ENCODE measurements around the gene C12orf42. TPM values are rescaled to one million over a fixed set of nuclear protein-coding genes. Genes with fewer than 3 reads are reported as not detected.

Gene C12orf42
- total RNA-seq, 1 donor from 2014 or later, result not detected

DNA sequence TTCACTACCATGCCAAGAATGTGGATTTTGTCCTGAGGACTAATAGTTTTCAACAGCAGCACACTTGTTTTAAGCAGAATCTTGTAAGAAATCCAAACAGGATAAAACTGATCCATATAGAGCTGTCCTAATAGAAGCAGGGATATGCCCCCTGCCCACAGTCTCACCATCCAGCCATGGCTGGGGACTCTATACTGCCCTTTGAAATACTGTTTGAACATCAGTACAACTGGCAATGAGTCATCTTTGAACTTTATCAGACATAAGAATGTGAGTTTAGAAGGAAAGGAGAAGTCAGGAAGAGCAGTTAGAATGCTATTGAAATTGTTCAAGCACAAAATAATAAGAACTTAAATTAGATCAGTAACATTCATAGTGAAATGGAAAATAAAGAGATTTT lies 3.8 kb upstream of the C12orf42 start:
- Mint-ChIP-seq H3K36me3 (ENCODE audit: unreplicated experiment) (no peaks in the 10 kb centered on the region), H3K27ac (ENCODE audit: unreplicated experiment) (no peak overlapping the region), H3K9me3 (ENCODE audit: unreplicated experiment) (no peaks in the 10 kb centered on the region), H3K4me3 (ENCODE audit: unreplicated experiment) (no peak overlapping the region), H3K4me1 (ENCODE audit: low read depth, unreplicated experiment) (peaks cover 4% of the 10 kb centered on the region), H3K27me3 (ENCODE audit: unreplicated experiment) (peaks cover 9% of the 10 kb centered on the region)
- TF ChIP-seq, protein P1, sequence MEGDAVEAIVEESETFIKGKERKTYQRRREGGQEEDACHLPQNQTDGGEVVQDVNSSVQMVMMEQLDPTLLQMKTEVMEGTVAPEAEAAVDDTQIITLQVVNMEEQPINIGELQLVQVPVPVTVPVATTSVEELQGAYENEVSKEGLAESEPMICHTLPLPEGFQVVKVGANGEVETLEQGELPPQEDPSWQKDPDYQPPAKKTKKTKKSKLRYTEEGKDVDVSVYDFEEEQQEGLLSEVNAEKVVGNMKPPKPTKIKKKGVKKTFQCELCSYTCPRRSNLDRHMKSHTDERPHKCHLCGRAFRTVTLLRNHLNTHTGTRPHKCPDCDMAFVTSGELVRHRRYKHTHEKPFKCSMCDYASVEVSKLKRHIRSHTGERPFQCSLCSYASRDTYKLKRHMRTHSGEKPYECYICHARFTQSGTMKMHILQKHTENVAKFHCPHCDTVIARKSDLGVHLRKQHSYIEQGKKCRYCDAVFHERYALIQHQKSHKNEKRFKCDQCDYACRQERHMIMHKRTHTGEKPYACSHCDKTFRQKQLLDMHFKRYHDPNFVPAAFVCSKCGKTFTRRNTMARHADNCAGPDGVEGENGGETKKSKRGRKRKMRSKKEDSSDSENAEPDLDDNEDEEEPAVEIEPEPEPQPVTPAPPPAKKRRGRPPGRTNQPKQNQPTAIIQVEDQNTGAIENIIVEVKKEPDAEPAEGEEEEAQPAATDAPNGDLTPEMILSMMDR (IDR thresholded peaks at IDR 0.05; ENCODE audit: partially characterized antibody, unreplicated experiment), result no peak
- no peak for DNase-seq

DNA sequence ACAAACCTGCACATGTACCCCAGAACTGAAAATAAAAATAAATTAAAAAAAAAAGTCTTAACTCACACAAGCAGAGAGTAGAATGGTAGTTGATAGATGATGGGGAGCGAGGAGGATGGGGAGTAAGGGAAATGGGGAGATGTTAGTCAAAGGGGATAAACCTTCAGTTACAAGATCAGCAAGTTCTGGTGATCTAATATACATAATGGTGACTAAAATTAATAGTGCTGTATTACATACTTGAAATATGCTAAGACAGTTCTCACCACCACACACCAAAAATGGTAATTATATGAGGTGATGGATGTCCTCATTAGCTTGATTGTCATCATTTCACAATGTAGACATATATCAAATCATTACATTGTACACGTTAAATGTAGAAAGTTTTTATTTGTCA lies 3.2 kb upstream of the C12orf42 start:
- TF ChIP-seq, protein P1 (IDR thresholded peaks at IDR 0.05; ENCODE audit: partially characterized antibody, unreplicated experiment), result no peak
- Mint-ChIP-seq H3K27ac (ENCODE audit: unreplicated experiment) (no peak overlapping the region), H3K36me3 (ENCODE audit: unreplicated experiment) (no peaks in the 10 kb centered on the region), H3K9me3 (ENCODE audit: unreplicated experiment) (no peaks in the 10 kb centered on the region), H3K27me3 (ENCODE audit: unreplicated experiment) (peaks cover 13% of the 10 kb centered on the region), H3K4me3 (ENCODE audit: unreplicated experiment) (no peak overlapping the region), H3K4me1 (ENCODE audit: low read depth, unreplicated experiment) (peaks cover 5% of the 10 kb centered on the region)
- no peak for DNase-seq

- Mint-ChIP-seq H3K27ac (ENCODE audit: unreplicated experiment) (peak overlapping the region; percentile 71), H3K4me3 (ENCODE audit: unreplicated experiment) (peak overlapping the region; percentile 87), H3K9me3 (ENCODE audit: unreplicated experiment) (no peaks in the 10 kb centered on the region), H3K27me3 (ENCODE audit: unreplicated experiment) (peaks cover 12% of the 10 kb centered on the region), H3K4me1 (ENCODE audit: low read depth, unreplicated experiment) (peaks cover 5% of the 10 kb centered on the region), H3K36me3 (ENCODE audit: unreplicated experiment) (no peaks in the 10 kb centered on the region)
- no peak for DNase-seq
- TF ChIP-seq, protein P1 (IDR thresholded peaks at IDR 0.05; ENCODE audit: partially characterized antibody, unreplicated experiment), result no peak
Measured at GRCh38 chr12:103494734-103495468, 867 bp downstream of the C12orf42 start.

GRCh38 chr12:103494051-103494733 lies 1.6 kb downstream of the C12orf42 start:
- TF ChIP-seq, protein P1 (IDR thresholded peaks at IDR 0.05; ENCODE audit: partially characterized antibody, unreplicated experiment), result no peak
- no peaks in the 10 kb centered on the region for H3K36me3 Mint-ChIP-seq (ENCODE audit: unreplicated experiment)

DNA sequence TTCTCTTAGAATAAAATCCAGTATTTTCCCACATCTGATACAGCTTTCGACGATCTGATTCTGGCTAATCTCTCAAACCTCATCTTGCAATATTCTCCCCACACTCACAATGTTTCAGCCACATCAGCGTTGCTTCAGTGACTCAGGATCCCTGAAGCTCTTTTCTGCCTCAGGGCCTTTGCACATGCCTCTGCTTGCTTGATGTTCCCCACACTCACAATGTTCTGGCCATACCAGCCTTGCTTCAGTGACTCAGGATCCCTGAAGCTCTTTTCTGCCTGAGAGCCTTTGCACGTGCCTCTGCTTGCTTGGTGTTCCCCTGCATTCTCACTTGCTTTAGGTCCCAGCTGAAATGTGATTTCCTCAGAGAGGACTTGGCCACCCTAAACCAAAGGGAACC lies 2.6 kb downstream of the C12orf42 start:
- Mint-ChIP-seq H3K4me3 (ENCODE audit: unreplicated experiment) (no peak overlapping the region), H3K36me3 (ENCODE audit: unreplicated experiment) (peaks cover 5% of the 10 kb centered on the region), H3K4me1 (ENCODE audit: low read depth, unreplicated experiment) (peaks cover 5% of the 10 kb centered on the region), H3K27me3 (ENCODE audit: unreplicated experiment) (peaks cover 12% of the 10 kb centered on the region), H3K9me3 (ENCODE audit: unreplicated experiment) (no peaks in the 10 kb centered on the region), H3K27ac (ENCODE audit: unreplicated experiment) (no peak overlapping the region)
- TF ChIP-seq, protein P1 (IDR thresholded peaks at IDR 0.05; ENCODE audit: partially characterized antibody, unreplicated experiment), result no peak
- DNase-seq, result no peak

More at GRCh38 chr12:103494051-103494733, 1.6 kb downstream of the C12orf42 start:
- Mint-ChIP-seq H3K9me3 (ENCODE audit: unreplicated experiment) (no peaks in the 10 kb centered on the region), H3K27me3 (ENCODE audit: unreplicated experiment) (peaks cover 12% of the 10 kb centered on the region), H3K27ac (ENCODE audit: unreplicated experiment) (peak overlapping the region; percentile 71), H3K4me3 (ENCODE audit: unreplicated experiment) (peak overlapping the region; percentile 87), H3K4me1 (ENCODE audit: low read depth, unreplicated experiment) (peaks cover 5% of the 10 kb centered on the region)
- DNase-seq, result no peak
